Brain pericyte (primary cell): Measurements from ENCODE around the gene ATXN1.

Experiments
- DNase-seq: peaks from one replicate; pipeline ENCODE4 v3.0.0-alpha.2; 2012; ENCODE audit warnings: low read depth, low spot score

ATXN1 gene

GRCh38 chr6:16674801-16675392, 86.4 kb downstream of the ATXN1 start:
- DNase-seq, result no peak

DNA sequence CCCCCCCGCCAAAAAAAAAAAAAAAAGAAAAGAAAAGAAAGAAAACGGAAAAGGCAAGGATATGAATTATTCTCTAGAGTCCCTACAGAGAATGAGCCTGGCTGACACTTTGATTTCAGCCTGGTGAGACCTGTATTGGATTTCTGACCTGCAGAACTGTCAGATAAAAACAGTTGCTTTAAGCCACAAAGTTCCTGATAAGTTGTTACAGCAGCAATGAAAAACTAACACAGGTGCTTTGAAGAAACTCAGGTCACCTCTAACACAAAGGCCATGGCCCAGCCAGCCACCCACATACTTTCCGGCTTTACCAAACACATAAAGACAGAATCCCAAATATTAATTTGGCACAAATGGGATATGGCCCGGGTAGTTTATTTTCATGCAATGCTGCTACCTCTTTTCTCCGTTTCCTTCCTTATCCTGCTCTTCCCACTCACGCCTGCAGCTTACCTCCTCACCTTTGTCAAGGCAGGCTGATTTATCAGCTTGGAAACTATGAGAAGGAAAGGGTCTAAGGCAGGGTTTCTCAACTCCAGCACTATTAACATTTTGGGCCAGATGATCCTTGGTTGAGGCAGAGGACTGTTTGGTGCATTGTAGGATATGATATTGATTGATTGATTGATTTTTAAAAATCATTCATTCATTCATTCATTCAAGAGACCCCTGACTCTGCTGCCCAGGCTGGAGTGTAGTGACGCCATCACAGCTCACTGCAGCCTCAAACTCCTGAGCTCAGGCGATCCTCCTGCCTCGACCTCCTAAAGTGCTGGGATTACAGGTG, 88.1 kb downstream of the ATXN1 start:
- no peak for DNase-seq

GRCh38 chr6:16671302-16672289, 89.7 kb downstream of the ATXN1 start:
- no peak for DNase-seq

DNA sequence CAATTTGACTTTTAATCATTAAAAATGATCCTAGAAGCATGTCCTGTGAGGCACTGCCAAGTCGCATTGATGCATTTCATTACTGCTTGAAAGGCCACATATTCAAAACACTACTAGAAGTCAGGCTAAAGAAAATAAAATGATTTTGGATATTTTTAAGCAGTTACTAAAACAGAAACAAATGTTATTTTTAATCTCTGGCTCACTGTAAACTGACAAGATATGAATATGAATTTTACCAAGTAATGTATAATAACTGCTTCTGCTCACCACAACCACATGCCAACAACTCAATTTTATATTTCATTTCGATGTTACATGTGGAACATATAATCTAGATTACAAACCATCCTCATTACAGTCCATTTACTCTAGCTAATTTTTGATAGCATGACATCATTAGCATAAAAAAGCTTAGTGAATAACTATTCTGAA, 90.6 kb downstream of the ATXN1 start:
- DNase-seq, result no peak

GRCh38 chr6:16670183-16670582, 91.1 kb downstream of the ATXN1 start:
- no peak for DNase-seq

- no peak for DNase-seq
These were observed 92.0 kb downstream of the ATXN1 start for GRCh38 chr6:16669227-16669626.

DNA sequence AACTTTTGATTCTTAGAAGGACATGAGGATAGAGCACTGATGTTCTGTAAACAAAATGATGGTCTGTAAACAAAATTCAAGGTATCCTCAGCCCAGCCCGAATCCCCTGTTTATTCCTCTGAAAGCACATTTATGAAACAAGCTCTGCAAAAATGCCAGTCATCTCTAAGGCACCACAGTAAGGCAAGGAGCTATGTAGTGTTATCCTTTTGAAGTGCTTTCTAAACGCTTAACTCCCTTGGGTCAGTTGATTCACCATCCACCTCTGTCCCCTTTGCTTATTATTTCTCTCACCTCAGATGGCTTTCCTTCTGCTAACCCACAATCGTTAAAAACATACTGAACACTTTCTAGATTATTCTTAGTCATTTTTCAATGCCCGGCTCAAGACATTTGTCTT, 93.8 kb downstream of the ATXN1 start:
- DNase-seq, result no peak

- DNase-seq, result no peak
These were observed 95.3 kb downstream of the ATXN1 start for GRCh38 chr6:16665992-16666391.

- no peak for DNase-seq
These were observed 96.1 kb downstream of the ATXN1 start for GRCh38 chr6:16665182-16665581.

- no peak for DNase-seq
These were observed 97.4 kb downstream of the ATXN1 start for GRCh38 chr6:16663901-16664300.

- no peak for DNase-seq
These were observed 101.1 kb downstream of the ATXN1 start for GRCh38 chr6:16660157-16660497.

DNA sequence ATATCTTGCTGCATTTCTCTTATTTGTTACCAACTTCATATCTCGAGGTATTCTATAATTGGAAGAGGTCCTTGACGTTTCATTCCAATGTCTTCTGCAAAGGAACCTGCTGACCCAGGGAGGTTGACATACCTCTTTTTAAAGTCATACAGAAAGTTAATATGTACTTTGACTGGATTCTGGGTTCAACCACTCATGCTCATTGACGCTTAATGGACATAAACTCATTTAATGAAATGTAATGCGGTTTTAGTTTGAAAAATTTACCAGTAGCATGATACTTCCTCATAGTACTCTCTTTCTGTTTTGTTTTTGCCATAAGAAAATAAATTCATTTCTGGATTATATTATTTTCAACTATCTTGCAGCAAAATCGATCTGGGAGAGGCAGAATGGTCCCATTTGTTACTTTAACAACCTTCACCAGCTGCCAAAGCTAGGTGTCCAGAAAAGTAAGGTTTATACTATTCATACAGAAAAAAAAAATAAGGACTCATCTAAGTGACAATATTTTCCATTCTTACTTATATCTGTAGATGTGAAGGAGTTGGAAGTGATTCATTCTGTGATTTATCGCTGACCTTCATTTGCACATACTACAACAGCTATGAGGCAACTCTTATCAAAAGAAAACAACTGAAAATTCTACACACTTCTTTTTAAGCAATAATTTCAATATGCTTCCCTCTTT, 101.6 kb downstream of the ATXN1 start:
- DNase-seq, result no peak

DNA sequence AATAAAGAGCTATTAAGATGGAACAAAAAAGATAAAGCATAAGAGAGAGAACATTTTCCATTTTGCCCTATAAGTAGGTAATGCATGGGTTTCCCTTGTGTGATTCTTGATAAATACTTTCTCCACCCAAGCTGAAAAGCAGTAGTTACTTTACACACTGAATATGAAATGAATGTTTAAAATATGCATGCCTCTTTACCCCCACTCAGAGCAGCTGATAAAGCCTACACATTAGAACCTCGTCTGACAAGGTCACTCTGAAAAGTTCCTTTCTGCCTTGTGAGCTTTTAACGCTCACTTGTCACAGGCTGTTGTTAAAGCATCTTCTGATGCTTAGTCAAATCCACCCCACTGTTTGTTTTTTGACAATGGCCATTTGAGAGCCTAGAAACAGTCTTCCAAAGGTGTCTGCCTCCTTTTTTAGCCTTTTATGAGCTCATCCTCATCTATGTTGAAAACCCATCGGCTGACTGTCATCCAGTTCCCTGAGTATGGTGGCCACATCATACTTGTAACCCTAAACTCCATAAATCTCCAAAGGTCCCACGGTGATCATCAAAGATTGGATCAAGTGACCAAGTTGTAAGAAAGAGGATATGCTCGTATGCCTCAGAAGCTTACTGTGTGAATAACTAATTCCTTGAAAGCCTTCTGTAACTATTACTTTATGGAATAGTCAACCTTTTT, 102.8 kb downstream of the ATXN1 start:
- no peak for DNase-seq

DNA sequence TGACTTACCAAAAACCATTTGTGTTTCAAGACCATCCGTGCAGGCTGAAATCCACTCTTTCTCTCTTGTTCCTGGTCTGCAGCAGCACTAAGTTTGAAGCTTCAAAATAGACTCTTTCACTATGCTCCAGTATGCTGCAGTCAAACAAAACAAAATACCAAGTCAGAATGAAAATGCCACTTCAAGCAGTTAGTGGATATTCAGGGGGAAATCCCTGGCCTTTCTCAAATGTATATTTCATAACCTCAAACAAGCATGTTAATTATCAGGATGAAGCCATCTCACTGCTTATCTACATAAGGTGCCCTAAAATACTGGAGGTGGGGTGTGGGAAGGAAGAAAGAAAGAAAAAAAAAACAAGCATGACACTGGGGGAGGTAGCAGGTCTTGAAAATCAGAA, 103.5 kb downstream of the ATXN1 start:
- no peak for DNase-seq

DNA sequence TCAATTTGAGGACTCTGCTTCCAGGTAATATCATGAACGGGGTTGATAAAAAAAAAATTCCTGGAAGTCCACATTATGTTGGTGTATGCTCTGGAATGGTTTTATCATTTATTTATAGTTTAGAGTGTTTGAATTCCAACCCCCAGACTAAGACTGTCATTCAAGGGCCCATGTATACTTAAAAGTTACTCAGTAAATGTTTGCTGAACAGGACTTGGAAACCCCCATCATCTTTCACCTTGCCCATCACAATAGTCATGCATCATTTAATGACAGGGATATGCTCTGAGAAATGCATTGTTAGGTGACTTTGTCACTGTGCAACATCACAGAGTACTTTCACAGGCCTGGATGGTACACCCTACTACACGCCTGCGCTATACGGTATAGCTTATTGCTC, 104.8 kb downstream of the ATXN1 start:
- no peak for DNase-seq

DNA sequence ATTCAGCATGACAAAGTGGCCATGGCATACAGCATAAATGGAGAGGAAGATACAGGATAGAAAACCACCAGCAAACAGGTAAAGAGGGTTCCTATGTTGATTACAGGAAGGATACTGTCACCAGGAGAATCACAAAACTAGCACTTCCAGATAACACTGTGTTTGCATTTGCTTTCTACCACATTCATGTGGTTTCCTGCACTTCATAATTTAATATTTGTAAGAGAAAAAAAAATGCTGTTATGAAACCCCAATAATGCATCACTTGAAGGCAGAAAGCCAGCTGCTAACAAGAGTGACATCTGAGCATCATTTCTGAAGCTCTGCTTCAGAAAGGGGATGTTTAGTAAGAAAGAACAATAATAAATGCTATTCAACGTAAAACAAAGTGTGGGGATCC, 106.6 kb downstream of the ATXN1 start:
- no peak for DNase-seq

- no peak for DNase-seq
These were observed 108.0 kb downstream of the ATXN1 start for GRCh38 chr6:16653226-16653625.

GRCh38 chr6:16651871-16652270, 109.4 kb downstream of the ATXN1 start:
- DNase-seq, result no peak

GRCh38 chr6:16649890-16650289, 111.4 kb downstream of the ATXN1 start:
- DNase-seq, result no peak

- no peak for DNase-seq
These were observed 112.0 kb downstream of the ATXN1 start for GRCh38 chr6:16649241-16649640.

- no peak for DNase-seq
These were observed 113.3 kb downstream of the ATXN1 start for GRCh38 chr6:16648003-16648402.
